Suppressor macrophage treated with lipopolysaccharide for 1 hour (primary cell): ENCODE measurements around the gene MON2.
"Not testable (repeated sequence)": the region's sequence is repeated elsewhere in the genome, so short reads cannot be mapped to it uniquely, and the experiment has no call there.

Experiments used
- DNase-seq, 3 donors: peaks; one replicate each; pipeline ENCODE4 v3.0.0-alpha.2; 2020 to 2022

MON2 gene

DNA sequence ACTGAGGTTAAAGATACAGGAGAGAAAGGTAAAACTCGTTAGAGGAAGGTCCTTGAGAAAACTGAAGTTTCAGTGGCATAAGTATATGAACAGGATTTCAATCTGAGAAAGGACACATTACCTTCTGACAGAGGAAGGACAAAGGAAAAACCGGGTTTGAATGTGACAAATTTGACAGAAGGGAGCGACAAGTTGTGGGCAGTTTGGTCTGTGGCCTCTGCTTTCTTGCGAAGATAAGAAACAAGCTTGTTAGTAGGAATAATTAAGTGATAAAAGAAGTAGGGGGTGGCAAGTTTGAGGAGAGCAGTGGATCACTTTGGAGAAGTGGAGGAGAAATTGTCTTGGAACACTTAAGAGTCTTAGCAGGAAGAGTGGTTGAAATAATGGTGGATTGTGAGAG is 5.1 kb downstream of the MON2 start:
- no peak for DNase-seq

DNA sequence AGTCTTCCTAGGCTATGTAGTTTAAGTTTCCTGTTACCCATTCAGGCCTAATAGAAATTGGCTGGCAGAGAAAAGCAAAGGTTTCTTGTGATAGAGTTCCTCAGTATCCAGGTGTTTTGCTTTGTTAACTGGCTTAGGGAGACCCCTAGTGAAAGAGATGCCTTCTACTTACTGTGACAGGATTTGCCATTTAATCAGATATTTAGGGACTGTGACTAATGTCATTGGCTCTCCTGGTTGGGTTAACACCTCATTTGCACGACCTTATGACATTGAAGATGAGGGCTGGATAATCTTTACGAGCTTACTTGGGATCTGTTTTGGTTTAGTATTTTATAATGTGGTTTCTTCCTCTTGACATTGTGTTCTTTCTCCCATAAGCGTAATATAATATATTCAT is 5.8 kb downstream of the MON2 start:
- no peak for DNase-seq

- no peak for DNase-seq
These were observed 15.4 kb downstream of the MON2 start for GRCh38 chr12:62481843-62482540.

GRCh38 chr12:62482769-62483168 is 16.1 kb downstream of the MON2 start:
- DNase-seq, result no peak

DNA sequence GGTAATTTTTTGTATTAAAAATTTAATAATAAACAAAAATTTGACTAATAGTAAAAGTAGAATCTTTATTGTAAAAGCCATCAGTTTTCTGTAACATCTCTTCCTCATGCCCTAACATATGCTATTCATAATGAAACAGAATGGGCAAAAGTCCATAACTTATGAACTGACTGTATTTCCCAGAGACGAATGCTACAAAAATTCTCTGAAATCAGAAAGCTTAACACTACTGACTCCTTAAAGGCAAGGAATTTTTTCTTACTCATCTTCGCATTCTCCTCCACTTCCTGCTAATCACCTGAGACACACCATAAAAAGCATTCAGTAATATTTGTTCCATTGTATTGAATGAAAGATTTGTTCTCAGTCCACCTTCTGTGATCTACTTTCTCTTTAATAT is 17.6 kb downstream of the MON2 start:
- DNase-seq, result no peak

DNA sequence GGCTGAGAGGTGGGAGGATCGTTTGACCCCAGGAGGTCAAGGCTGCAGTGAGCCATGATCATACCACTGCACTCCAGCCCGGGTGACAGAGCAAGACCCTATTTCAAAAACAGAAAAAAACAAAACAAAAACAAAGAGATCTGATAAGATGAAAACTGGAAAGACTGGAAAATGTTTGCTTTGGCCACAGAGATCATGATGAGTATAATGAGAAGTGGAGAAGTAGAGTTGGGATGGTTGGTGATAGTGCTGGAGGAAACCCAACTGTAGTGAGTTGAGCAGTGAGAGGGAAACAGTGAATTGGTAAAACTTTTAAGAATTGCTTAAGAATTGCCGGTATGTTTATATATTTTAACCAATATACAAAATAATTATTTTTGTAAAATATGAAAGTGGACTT is 39.2 kb downstream of the MON2 start:
- peak in 1 of 3 donors; percentile 10 for DNase-seq

GRCh38 chr12:62512901-62513300 is 46.3 kb downstream of the MON2 start:
- no peak for DNase-seq

GRCh38 chr12:62514080-62514479 is 47.5 kb downstream of the MON2 start:
- not testable (repeated sequence) for DNase-seq

DNA sequence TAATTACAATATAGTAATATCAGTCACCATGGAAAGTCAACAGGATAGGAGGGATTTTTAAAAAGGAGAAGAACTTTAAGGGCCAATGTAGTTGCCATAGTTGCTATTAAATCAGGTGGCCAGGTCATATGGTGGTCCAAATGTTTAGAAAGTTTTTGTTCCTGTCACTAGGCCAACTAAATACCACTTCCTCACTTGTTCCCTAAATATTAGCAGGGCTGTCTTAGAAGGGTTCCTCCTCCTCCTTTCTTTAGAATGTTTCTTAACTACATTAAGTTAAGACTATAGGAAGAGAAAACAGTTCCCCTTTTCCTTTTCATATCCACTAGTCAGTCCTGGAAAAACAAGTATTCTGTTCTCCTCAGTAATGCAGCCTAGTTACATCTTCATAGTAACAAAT is 50.3 kb downstream of the MON2 start:
- DNase-seq, result peak; percentile 39 to 61 (median 56)

GRCh38 chr12:62517887-62518286 is 51.3 kb downstream of the MON2 start:
- no peak for DNase-seq

- no peak for DNase-seq
These were observed 52.4 kb downstream of the MON2 start for GRCh38 chr12:62519043-62519442.

DNA sequence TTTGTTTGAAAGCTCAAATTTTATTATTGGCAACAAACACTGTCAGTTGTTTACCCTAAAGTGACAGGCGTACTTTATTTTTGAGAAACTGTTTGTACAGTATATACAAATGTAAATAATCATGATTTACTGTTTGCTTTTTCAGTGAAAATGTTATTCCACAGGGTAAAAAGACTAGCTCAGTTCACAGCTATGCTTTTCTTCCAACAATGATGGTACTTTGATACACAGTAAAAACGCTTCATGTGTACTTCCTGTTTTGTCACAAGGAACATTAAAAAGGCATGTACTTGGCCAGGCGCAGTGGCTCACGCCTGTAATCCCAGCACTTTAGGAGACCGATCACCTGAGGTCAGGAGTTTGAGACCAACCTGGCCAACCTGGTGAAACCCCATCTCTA is 53.7 kb downstream of the MON2 start:
- no peak for DNase-seq

DNA sequence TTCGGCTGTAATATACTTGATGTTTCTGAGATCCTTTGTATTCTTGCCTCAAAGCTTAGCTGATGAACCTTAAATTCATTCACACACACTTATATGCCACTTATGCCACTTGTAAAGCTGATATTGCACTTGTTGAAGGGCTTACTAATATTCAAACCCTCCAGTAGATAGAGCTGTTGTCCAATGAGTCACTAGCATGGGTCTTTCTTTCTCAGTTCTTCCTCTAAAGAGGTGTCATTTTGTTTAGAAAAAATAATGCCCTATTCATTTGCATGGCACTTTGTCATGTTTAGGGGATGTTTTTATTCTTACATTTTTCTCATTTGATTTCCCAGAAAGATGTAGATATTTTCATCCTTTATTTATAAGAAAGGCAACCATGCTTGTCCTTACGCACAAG is 56.4 kb downstream of the MON2 start:
- DNase-seq, result peak; percentile 48 to 81 (median 61)

GRCh38 chr12:62523619-62524018 is 57.0 kb downstream of the MON2 start:
- no peak for DNase-seq

DNA sequence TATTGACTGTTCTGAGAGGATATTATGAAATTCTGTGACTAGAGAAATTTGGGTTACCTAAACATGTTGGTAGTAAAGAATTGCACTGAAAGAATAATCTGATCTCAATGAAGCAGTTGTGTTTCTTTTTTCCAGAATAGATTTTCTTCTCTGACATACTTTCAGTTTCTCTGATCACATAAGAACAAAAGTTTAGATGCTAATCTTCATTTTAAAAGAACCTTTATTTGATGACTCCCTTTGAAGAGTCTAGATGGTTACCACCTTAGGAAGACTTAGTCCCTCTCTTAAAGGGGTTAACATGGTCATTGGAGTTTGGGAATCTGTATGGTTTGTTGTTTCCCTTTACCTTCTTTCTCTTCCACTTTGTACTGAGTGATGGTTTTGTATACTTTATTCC is 58.6 kb downstream of the MON2 start:
- DNase-seq, result no peak

- DNase-seq, result no peak
These were observed 64.0 kb downstream of the MON2 start for GRCh38 chr12:62530596-62530995.

DNA sequence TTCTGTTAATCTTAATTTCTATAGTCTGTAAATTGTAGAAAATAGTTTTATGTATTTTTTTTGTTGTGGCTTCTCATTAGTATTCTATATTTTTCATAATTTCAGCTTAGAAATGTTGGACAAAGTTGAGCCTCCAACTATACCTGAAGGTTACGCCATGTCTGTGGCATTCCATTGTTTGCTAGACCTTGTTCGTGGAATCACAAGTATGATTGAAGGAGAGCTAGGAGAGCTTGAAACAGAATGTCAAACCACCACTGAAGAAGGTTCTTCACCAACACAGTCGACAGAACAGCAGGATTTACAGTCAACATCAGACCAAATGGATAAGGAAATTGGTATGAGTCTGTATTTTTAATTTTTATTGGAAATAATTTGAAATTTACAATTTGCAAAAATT is 65.7 kb downstream of the MON2 start:
- no peak for DNase-seq

- no peak for DNase-seq
These were observed 66.6 kb downstream of the MON2 start for GRCh38 chr12:62533087-62533754.

DNA sequence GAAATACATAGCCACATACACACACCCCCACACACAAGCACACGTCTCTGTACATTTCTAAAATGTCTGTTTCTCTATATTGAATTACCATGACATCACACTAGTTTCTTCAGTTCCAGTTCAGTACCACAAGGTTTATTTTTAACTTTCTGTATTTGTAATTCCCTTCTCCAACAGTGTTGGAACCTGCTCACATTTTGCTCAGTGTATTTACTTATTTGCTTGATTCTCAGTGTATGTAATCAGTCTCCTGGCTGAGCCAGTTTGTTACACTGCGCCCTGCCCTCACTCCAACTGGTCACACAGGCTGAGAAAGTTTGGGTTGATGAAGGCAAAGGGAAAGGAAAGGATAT is 67.1 kb downstream of the MON2 start:
- no peak for DNase-seq

DNA sequence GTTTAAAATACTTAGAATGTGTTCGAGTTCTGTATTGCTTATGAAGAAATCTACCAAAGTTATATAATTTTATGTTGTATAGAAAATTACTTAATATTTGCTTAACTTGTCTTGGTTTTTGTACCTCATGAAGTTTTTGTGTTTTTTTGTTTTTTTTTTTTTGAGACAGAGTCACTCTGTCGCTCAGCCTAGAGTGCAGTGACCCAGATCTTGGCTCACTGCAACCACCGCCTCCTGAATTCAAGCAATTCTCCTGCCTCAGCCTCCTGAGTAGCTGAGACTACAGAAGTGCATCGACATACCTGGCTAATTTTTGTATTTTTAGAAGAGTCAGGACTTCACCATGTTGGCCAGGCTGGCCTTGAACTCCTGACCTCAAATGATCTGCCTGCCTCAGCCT is 69.9 kb downstream of the MON2 start:
- no peak for DNase-seq

DNA sequence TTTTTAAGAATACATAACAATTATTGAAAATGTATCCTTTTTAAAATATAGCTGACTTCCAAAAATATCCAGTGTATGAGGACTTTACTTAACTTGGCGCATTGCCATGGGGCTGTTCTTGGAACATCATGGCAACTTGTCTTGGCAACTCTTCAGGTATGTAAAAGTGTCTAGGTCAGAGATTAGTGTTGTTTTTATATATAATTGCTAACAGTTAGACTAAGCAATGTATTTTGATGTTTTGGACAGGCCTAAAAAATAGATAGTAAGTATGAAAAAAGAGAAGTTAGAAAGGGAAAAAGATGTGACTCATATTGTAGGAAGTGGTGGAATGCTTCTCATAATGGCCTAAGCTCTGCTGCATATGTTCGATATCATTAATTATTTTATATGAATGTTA is 70.9 kb downstream of the MON2 start:
- peak; percentile 10 to 57 (median 46) for DNase-seq

- DNase-seq, result no peak
These were observed 73.7 kb downstream of the MON2 start for GRCh38 chr12:62540354-62540753.

DNA sequence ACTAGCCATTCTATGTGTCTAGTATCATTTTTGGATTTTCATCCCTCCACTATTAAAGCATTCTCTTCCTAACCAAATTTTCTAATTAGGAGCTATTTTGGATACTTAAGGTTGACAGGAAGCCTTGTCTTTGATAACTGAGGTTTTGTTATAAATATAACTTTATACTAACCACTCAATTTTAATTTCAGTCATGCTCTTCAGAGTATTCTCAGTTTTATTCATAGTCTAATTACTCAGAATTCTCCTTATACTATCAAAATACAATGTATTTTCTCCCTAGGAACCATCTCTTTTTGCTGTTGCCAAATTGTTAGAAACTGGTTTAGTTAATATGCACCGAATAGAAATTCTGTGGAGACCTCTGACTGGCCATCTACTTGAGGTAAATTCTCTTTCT is 76.2 kb downstream of the MON2 start:
- no peak for DNase-seq

- DNase-seq, result no peak
These were observed 76.7 kb downstream of the MON2 start for GRCh38 chr12:62543324-62543723.

DNA sequence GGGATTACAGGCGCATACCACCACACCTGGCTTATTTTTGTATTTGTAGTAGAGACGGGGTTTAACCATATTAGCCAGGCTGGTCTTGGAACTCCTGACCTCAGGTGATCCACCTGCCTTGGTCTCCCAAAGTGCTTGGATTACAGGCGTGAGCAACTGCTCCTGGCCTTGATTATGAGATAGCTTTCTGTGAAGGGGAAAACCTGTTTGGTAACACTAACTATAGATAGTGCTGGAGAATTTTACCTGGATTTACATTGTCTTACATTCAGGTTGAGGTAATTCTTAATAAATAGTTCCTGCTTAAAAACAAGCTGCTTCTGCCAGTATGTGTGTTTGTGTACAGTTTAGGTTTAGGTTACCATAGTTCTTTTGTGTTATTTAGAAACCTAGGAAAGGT is 77.1 kb downstream of the MON2 start:
- no peak for DNase-seq
